ENCODE data around the gene PCDH12.

- TF ChIP-seq CTCF (IDR thresholded peaks at IDR 0.05; ENCODE audit: poor library complexity) (no peak), EZH2 (IDR thresholded peaks at IDR 0.05; ENCODE audit: borderline replicate concordance) (no peak)
Observed at GRCh38 chr5:142006363-142007236, 48.6 kb upstream of the PCDH12 start.

All from hepatocyte (in vitro differentiated cells).